NCI-H2227 (cell line): ENCODE measurements around the gene H1-8.

Source experiments
- DNase-seq: peaks from one replicate; lab custom pipeline; 2025; ENCODE audit not compliant: unreplicated experiment; lab: John Stamatoyannopoulos, UW

Gene H1-8

DNA sequence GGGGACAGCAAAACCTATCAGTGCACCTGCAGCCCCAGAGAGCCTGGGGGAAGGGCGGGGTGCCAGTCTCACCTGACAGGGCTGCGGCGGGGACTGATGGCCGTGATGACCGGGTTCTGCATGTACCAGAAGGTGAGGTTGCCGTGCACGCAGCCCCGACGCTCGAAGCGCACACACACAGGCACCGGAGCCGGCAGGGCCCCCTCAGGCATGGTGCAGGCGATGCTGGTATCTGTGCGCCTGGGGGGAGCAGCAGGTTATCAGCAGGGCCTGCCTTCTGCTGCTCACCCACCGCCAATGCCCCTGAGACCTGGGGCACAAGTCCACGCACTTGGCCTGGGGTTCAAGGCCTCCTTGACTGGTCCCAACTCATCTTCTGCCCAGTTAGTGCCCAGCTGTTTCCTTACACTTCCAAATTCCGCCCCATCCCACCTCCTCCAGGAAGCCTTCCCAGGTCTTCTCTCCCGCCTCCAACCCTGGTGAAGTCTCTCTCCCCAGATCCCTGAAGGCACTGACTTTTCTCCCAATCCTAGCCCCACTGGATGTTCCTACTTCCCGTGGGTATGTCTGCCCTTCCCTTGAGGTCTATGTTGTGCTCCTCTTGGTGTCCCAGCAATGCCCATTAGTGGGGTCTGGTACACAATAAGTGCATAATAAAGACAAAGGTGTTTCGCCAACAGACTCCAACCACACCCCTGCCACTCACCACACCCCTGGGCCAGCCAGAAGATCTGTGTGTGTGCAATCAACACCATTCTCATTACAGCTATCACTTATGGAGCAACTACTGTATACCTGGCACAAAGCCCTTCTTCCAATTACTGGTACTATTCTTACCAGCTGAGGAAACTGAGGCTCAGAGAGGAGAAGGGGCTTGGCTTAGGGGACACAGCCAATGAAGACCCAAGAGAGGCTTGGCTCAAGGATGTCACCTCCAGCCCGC is 28.9 kb downstream of the H1-8 start:
- DNase-seq, result no peak

DNA sequence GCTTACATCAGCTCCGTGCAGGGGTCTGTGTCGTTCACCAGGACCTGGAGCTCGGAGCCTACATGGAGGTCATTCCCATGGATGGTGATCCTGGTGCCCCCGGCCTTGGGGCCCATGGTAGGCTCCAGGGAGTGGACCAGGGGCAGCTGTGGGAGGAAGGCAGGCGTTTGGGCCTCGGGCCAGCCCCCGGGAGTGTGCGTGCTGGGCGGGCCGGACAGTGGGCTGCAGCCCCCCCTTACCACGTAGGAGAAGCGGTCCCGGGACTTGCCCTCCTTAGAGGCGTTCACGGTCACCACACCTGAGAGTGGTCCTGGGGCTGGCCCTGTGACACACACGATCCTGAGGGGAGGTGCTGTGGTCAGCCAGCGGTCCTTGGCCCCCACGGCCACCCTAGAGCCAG is 29.6 kb downstream of the H1-8 start:
- no peak for DNase-seq

DNA sequence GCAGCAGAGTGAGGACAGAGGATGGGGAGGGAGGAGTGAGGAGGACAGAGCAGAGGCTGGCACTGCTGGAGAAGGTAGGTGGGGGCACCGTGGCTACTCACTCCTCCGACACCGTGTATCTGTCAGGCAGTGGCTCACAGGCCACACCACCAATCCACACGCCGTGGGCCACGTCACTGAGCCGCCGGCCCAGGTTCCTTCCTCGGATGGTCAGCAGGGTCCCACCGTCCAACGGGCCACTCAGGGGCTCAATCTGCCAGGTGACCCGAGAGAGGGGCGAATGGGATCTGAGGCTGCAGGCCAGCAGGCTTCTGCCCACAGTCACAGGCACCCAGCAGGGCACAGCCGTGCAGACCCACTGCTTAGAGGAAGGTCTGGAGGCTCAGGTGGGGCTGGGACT is 30.5 kb downstream of the H1-8 start:
- no peak for DNase-seq

DNA sequence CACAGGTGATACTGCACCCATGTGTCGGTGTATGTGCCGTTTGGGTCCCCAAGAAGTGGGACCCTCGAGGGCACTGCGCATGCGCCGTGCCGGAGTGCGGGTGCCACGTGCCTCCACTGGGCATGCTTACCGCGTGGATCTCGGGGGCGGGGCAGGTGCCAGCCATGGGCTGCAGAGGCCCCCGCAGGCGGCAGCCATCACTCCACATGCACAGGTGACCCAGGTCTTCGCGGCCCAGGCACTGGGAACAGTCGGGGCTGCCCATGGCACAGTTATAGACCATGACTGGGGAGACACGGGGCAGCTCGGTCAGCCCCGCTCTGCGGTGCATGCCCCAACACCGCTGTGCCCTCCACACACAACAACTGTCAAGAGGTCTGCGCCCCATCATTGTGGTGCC is 31.2 kb downstream of the H1-8 start:
- DNase-seq, result no peak

DNA sequence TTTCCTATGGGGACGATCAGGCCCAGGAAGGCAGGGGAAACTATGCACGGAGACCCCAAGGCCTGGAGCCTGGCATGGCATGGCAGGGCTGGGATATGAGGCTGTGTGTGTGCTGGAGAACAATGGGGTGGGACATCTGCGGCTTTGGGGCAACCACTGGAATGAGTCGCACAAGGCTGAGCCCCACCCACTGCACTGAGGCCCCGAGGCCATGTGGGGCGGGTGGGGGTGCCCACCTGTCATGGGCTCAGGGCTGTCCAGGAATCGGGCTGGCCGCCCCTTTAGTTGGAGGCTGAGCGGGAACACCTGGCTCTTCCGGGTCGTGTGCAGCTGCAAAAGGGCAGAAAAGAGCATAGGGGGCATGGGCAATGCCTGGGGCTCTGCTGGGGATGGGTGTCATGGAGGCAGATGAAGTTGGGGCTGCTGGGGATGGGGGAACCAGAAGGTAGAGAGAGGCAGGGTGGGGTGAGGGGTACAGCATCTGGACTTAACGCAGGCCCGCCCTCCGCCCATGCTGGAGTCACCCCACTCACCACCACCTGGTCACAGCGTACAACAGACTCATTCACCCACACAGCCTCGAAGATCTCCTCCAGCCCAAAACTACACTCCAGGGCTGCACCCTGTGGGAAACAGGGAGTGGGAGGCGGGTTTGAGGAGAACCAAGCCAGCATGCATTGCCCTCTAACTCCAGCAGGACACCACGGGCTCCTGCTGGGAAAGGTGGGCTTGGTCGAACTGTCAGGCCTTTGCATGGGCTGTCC is 32.4 kb downstream of the H1-8 start:
- DNase-seq, result no peak

DNA sequence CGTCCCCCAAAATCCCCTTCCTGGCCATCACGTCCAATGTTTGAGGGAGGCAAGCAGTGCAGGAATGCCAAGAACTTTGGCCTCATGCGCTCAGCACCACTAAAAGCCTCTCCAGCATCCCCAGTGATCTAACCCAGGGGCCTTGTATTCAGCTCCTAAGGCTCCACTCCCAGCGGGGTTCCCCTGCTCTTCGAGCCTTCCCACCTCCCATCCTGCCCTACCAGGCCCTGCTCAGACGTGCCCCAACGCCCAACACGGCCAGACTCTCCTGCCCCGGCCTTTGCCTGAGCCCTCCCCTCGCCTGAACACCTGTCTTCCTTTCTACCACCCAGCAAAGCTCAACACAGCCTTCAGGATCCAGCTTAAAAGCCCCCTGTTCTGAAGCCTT is 33.0 kb downstream of the H1-8 start:
- DNase-seq, result no peak

DNA sequence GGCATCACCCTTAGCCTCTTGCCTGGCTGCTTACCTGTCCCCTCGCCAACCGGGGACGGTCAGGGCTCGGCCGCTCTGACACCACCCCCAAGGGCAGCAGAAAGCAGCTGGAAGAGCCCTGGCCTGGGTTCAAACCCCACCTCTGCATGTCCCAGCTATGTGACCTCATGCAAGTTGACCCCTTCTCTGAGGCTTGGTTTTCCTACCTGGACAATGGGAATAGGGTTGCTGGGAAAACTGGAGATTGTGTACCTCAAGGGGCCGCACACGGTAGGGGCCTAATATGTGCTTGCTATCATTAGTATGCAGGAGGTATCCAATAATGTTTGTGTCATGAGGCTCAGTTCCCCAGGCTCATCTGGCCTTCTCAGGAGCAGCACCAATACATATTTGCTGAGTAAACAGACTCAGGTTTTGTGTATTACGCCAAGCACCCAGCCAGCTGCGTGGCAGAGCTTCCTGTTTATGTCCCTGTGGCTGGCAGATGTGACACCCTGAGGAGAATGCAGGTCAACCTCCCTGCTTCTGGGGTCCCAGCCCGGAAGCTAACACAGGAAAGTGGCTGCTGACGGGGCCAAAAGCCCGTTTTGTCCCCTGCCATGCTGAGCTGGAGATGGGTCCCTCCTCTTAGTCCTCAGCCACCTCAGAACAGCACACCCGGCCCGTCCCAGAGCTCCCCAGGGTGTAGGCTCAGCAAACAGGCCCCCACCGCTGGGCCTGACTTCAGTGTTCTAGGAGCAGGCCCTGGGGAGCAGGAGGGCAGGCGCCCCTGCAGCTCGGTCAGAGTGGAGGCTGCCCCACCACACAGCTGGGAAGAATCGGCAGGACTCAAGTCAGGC is 33.8 kb downstream of the H1-8 start:
- no peak for DNase-seq

DNA sequence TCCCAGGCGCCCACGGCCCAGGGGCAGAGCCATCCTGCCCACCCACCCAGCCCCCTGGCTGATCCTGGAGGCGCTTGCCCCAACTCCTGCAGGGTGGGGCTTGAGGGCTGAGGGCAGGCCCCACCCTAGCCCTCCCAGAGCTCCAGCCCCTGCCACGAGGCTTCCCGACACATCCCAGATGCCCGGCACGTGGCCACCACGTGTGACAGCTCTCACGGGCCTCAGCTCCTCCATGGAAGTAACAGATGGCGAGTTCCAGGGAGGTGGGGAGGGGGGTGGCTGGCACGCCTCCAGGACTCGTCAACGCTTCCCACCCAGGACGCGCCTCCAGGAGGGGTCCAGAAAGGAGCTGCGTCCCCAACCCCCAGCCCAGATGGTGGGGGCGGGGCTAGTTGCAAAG is 34.4 kb downstream of the H1-8 start:
- DNase-seq, result no peak

DNA sequence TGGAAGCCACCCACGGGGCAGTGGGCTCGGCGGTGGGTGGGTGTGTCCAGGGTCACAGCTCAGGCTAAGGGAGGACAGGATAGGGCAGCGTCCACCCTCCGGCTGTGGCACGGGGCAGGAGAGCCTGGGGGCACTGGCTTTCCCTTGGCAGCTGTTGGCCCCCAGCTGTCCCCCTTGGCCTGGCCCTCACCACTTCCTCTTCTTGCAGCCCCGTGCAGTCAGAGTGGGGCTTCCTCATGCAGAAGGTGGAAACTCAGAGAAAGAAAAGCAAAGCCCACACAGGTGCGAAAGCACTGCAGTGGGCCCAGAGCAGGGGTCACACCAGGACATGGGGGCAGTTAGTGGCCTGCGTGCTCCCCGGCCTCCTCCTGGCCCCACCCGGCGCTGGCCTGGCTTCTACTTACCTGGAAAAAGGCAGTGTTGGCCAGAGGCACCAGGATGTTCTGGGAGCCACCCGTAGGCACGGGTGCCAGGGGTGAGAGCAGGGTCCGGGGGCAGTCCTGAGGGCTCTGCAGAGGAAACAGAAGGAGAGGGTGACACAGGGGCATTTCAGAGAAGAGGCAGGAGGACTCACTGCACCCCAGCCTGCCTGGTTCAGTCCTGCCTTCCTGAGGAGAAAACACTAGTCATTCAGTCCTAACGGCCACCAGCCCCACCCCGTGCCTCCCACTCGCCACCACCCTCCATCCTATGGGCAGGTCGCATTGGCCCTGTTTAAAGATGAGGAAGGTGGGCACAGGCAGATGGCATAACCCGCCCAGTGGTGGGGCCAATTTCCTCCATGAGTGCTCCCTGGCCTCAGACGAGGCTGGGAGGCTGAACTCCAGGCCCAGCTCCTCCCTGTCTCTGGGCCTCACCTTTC is 35.2 kb downstream of the H1-8 start:
- DNase-seq, result no peak

DNA sequence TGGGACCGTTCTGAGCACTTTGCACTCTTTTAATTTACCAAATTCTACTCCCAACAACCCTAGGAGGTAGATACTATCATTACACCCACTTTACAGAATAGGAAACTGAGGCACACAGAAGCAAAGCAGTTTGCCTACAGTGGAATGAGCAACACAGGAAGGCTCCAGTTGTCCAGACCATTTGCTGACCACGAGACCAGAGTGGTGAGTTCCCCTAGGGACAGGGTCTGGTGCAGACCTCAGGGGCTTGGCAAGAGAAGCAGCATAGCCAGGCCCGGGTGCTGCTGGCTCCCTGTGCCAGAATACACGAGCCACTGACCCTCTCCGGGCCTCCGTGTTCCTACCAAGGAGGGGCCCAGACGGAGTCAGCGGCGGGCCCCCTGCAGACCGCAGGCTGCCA is 37.0 kb downstream of the H1-8 start:
- no peak for DNase-seq

DNA sequence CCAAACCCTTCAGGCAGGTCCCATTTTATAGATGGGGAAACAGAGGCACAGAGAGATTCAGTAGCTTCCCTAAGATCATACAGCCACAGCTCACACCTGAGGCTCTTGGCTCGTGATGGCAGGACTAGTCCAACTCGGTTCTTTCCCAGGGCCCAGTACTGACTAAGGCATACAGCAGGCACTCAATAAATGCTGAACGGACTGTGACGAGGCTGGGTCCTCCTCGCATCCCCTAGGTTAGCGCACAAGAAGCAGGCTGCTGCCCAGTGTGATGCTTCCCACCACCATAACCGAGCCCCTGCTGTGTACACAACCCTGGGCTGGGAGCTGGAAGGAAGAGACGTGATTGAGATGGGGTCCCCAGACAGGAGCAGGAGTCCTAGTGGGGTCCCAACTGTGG is 38.6 kb downstream of the H1-8 start:
- DNase-seq, result no peak

DNA sequence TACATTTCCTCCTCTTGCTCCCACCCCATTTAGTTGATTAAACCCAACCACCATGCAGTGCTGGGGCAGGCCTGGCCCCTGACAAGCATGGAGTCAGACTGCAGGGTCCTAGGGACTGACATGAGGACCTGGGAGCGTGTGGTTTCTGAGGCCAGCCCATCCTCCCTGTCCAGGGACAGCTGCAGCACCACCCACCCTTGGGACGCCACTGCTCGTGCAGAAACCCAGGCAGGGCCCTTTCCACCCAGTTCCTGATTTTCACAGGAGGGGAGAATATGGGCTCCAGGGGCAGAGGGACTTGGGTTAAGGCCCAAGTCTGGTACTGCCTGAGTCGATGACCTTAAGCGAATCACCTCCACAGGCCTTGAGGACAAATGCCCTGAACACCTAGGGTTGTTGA is 39.8 kb downstream of the H1-8 start:
- no peak for DNase-seq

DNA sequence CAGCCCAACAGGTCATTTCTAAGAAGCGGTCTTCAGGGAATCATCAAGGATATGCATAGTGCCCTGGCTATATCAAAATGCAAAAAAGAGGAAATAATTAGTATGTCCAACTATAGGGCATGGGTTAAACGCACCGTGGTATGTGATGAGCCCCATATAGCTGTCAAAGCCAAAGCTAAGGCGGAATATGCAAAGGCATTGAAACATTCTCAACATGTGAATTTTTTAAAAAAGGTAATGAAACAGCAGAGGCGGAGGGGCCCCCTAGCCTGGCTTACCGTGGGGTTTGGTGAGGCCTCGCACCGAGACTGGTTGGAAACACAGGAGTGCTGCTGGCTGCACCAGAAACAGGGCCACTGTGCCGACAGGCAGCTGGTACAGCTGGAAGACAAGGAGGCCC is 40.3 kb downstream of the H1-8 start:
- no peak for DNase-seq

DNA sequence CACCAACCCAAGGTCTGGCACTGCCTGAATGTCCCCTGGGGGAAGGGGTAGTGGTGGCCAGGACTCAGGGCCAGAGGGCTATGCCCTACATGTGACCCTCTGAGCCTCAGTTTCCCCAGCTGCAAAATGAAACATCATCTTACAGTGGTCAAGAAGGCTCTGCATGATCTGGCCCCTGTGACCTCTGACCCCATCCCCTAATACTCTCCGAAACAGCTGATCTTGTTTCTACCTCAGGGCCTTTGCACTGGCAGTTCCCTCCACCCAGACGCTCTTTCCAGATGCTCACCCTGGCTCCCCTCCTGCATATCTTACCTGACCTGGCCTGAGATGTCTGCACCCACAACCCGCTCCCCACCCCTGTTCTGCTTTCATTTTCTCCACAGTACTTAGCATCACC is 41.7 kb downstream of the H1-8 start:
- DNase-seq, result no peak

DNA sequence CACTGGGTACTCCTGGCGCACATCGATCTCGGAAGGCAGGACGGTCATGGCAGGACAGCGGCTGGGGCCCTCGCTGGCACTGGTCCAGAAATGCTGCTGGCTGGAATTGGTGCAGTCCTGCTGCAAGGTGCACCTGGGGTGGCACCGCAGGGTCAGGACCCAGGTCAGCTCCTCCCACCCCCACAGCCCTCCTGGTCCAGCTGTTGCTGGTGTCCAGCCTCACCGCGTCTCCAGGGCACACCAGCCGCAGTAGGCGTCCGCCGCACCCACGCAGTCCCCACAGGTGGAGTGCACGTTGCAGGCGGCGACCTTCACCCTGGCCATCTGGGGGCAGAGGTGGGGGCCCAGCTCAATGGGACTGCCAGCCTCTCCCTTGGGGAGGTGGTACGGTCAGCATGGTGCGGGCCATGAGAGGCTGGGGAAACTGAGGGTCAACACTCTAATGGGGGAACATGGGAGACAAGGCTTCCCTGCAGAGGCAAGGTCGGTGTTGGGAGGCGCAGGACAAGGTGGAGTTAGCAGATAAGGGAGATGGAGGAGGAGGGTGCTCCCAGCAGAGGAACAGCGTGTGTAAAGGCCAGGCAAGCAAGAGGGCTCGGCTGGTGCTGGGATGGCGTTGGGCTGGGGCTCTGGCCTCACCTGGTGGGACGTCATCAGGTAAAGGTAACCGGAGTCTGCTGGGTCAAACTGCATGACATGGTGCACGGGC is 43.1 kb downstream of the H1-8 start:
- DNase-seq, result no peak

DNA sequence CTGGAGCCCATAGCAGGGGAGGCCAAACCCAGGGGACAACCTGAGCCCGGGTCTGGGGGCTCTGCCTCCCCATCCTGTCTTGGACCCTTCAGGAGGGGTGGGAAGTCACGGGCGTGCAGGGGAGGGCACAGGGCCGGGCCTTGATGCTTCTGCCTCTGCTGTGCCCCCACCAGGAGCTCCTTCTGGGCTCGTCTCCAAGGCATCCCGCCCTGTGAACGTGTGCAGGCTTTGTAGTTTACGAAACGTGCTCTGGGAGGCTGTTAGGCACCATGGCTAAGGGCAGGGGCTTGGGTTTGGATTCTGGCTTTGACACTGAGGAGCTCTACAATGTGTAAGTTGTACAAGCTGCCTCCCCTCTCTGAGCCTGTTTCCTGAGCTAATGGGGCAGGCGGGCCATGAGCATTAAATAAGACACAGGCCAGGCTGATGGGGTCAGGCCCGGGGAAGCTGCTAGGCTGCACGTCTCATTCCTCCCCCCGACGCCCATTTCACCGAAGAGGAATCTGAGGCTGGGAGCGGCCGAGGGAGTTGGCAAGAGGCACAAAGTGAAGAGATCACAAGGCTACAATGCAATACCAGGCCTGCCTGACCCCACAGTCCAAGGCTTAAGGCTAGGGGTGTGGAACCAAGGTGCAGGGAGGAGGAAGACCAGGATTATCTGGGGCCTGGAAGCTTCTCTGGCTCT is 43.9 kb downstream of the H1-8 start:
- no peak for DNase-seq

DNA sequence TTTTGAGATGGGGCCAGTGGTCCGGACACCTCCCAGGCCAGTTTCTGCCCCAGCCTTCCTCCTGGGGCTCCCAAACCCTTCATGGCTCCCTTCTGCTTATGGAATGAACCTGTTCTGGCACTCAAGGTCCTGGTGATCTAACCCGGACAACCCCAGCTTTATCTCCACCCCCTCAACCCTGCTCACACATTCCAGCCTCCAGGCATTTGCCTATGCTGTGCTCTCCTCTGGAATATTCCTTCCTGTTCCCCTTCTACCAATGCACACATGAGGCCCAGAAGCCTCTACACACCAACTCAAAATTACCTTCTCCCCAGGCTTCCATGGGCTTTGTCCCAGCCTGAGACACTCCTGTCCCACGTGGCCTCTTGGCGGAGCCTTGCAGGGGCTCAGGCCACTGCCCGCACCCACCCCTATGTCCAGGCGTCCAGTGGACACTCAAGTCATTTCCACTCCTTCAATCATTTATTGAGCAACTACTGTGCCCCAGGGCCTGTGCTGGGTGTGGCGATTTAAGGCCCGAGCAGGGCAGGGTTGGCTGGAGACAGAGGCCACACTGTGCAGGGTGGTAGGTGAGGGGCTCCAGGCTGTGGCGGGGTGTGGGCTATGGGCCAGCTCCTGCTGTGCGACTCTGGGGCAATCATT is 44.7 kb downstream of the H1-8 start:
- no peak for DNase-seq

DNA sequence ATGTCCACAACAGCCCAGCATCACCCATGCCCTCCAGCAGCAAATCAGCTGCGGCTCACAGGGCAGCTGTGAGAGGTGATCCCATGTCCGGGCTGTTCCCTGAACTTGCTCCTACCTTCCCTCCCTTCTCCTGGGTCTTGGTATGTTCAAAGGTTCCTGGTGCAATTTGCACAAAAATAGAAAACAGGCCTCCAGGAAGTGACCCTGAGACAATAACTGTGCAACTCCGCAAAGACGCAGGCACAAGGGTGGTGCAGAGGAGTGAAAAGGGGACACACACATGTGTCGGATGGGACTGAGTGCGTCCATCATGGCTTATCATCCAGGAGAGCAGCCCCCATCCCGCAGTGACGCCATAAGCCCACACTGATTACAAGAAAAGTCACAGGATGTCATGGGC is 47.2 kb downstream of the H1-8 start:
- no peak for DNase-seq

DNA sequence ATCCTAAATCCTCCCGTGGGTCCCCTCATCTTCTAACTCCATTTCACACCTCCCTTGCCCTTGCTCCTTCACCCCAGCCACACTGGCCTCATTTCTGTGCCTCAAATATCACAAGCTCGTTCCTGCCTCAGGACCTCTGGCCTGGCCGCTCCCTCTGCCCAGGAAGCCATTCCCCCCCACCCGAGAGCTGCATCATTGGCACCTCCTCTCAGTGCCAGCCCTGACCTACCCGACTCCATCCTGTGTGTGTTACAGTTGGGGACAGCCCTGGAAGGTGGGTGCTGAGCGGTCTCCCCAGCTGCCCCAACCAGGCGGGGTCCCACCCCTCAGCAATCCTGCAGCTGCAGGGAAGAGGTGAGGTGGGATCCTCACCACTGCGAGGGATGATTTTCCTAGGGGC is 49.0 kb downstream of the H1-8 start:
- DNase-seq, result no peak
